ENCODE data around the gene CBX8. TPM values are rescaled to one million over a fixed set of nuclear protein-coding genes. Genes with fewer than 3 reads are reported as not detected.

The CBX8 gene
- polyA plus RNA-seq, 2 of the 4 experiments (the other 2 are of a cell fraction): 1.5 to 13.1 TPM

DNA sequence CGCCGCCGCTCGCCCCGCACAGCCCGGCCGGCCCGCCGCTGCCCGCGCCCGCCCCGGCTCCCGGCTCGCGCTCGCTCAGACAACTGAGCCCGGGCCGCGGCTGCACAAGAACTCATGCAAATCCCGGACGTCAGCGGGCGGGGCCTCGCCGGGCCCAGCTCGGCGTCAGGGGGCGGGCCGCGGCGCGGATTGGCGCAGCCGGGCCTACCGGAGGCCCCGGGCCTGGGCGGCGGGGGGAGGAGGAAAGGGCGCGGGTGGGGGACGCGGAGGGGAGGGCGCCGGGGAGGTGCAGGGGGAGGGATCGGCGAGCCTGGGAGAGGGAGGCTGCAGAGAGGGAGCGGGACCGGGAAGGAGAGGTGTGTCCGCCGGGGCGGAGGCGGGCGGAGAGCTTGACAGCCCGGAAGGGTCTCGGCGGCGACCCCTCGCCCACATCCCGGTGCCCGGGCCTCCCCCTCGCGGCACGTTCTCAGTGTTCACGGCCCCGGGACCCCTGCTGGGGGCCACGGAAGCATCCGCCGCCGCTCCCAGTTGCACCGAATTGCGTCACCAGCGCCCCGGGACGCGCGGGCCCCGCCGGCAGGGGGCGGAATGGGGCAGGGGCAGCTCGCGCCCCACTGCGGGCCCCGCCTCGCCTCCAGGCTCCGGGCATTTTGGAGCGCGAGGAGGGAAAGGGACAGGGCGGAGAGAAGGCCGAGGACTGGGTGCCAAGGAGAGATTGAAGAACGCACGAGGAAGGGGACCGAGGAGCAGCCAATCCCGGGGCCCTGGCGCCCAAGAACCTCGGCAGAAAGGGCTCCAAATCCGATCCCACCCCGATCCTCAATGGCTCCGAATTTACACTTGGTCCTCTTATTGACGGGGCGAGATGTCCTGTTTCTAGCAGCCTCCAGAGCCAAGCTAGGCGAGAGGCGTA, 42.7 kb upstream of the CBX8 start, which contains the start of gene CBX4 (continued):
- TF ChIP-seq RFX5 (IDR thresholded peaks at IDR 0.05) (no peak), RCOR1 (IDR thresholded peaks at IDR 0.05; ENCODE audit: low read depth, low read length) (0 out of 2 replicates have a peak, but pooled peaks have one; percentile 58), MAZ (IDR thresholded peaks at IDR 0.05; ENCODE audit: borderline replicate concordance, low read depth, low read length) (no peak), CBX2 (IDR thresholded peaks at IDR 0.05; ENCODE audit: borderline replicate concordance, low read depth) (no peak), BHLHE40 (IDR thresholded peaks at IDR 0.05; ENCODE audit: low read depth, low read length) (no peak), HDAC2 (IDR thresholded peaks at IDR 0.05) (0 out of 2 replicates have a peak, but pooled peaks have one; percentile 38), NPAS2 (CRISPR knock-in tag; IDR thresholded peaks at IDR 0.05; ENCODE audit: borderline replicate concordance) (no peak), FOSB (CRISPR knock-in tag; IDR thresholded peaks at IDR 0.05) (no peak), FOSL2 (IDR thresholded peaks at IDR 0.05) (no peak), FOSL2 (CRISPR knock-in tag; IDR thresholded peaks at IDR 0.05) (peak; percentile 68; the same call in 1 of the 2 replicates), REST (IDR thresholded peaks at IDR 0.05) (no peak; the same call in 1 of the 2 replicates), HOXB5 (CRISPR knock-in tag; IDR thresholded peaks at IDR 0.05) (peak; percentile 92), TFCP2L1 (CRISPR knock-in tag; IDR thresholded peaks at IDR 0.05) (peak; percentile 85; the same call in 1 of the 2 replicates), HOXB13 (CRISPR knock-in tag; IDR thresholded peaks at IDR 0.05; ENCODE audit: low read depth) (no peak), KDM5A (IDR thresholded peaks at IDR 0.05) (peak; percentile 38; the same call in 1 of the 2 replicates), ESRRA (IDR thresholded peaks at IDR 0.05; ENCODE audit: borderline replicate concordance, low read length) (no peak), JUN (IDR thresholded peaks at IDR 0.05) (peak; percentile 87 to 93), EHF (CRISPR knock-in tag; IDR thresholded peaks at IDR 0.05) (peak; percentile 70; the same call in 1 of the 2 replicates), CHD2 (IDR thresholded peaks at IDR 0.05; ENCODE audit: low read length, partially characterized antibody) (no peak), JUNB (IDR thresholded peaks at IDR 0.05) (no peak), MYC (IDR thresholded peaks at IDR 0.05; ENCODE audit: borderline replicate concordance, low read length) (0 out of 2 replicates have a peak, but pooled peaks have one; percentile 35), ZNF302 (CRISPR knock-in tag; IDR thresholded peaks at IDR 0.05) (no peak), HEYL (CRISPR knock-in tag; IDR thresholded peaks at IDR 0.05) (no peak), HES2 (IDR thresholded peaks at IDR 0.05) (0 out of 2 replicates have a peak, but pooled peaks have one; percentile 22), TP53 (CRISPR knock-in tag; IDR thresholded peaks at IDR 0.05) (peak; percentile 85; the same call in 1 of the 2 replicates), PHF8 (IDR thresholded peaks at IDR 0.05; ENCODE audit: borderline replicate concordance, low read depth) (peak; percentile 93)
- TF ChIP-seq, protein P1, sequence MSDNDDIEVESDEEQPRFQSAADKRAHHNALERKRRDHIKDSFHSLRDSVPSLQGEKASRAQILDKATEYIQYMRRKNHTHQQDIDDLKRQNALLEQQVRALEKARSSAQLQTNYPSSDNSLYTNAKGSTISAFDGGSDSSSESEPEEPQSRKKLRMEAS (IDR thresholded peaks at IDR 0.05): peak; percentile 86
